NT2/D1 (cell line): Measurements from ENCODE around the gene DLX4.

Experiments
- SUZ12 ChIP-seq: IDR thresholded peaks from 2 replicates; pipeline ENCODE4 v1.6.1; 2011; ENCODE audit not compliant: insufficient read length, insufficient read depth; ENCODE audit errors: extremely low read depth
- YY1 ChIP-seq: IDR thresholded peaks from 2 replicates; pipeline ENCODE4 v1.6.1; 2011; ENCODE audit not compliant: insufficient read length, insufficient read depth

DNA sequence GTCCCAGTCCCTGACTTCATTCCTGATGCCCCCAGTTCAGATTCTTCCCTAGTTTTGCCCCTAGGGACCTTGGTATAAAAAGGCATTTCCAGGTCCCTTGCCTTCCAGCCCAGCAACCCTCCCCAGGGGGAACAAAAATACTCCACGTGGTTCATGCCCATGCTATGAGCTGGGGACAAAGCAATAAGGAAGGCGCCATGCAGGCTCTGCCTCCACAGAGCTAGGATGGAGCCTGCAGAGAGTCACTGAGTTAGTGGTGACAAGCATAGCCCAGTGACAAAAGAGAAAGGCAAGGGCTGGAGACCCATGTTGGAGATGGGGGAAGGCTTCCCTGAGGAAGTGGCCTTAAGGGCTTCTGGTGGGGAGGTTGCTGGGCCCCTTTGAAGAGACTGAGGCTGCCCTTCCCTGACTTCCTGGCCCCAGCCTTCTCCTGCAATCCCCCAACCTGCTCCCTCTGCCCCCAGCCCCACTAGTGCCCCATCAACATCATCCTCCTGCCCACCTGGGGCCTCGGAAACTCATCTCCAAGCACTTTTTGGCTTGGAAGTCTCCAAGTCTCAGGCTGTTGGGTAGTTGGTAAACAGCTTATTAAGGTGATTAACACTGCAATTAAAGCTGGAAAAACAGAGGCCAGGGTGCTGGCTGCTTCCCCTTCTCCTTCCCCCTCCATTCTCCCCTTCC lies 16.5 kb downstream of the DLX4 start:
- TF ChIP-seq YY1 (no peak), SUZ12 (no peak)
